ENCODE data around the gene UBXN6. TPM values are rescaled to one million over a fixed set of nuclear protein-coding genes. Genes with fewer than 3 reads are reported as not detected.

The UBXN6 gene
- total RNA-seq, 6 donors from 2014 or later, result 48.1 to 186 (median 111) TPM

DNA sequence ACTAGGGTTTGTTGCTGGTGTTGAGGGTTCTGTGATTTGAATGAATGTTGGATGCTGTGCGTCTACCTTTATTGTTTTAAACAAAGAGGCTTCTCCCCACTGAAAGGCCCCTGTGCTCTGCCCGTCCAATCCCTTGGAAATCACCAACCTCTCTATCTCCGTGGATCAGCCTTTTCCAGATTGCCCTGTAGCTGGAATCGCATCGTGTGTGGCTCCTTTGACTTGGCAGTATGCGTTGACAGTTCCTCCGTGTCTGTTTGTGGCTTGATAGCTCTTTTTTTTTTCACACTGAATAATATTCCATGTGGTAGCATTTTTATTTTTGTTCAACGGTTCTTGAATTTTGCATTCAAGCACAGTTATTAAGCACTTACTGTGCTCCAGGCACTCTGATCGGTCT, 23.2 kb downstream of the UBXN6 start:
- no peak overlapping the region for H3K27ac ChIP-seq
- TF ChIP-seq POLR2A (IDR thresholded peaks at IDR 0.05) (no peak), POLR2AphosphoS5 (IDR thresholded peaks at IDR 0.05) (no peak), EP300 (IDR thresholded peaks at IDR 0.05) (no peak), CTCF (IDR thresholded peaks at IDR 0.05) (no peak)
- DNase-seq (no peak), ATAC-seq (ENCODE audit: low FRiP score in 2 of 2) (no peak)
- H3K36me3 ChIP-seq, result peaks cover 0 to 50% (median 25%) of the 10 kb centered on the region in 4 donors
- H3K4me1 ChIP-seq, result peaks cover 0 to 6% (median under 1%) of the 10 kb centered on the region in 4 donors
- H3K9me3 ChIP-seq, result no peaks in the 10 kb centered on the region
- no peaks in the 10 kb centered on the region for H3K27me3 ChIP-seq
- no peak overlapping the region for H3K4me3 ChIP-seq
- 94 to 98% methylated on average over 9 of the region's 9 CpGs for WGBS, 2 donors

GRCh38 chr19:4432918-4433506, 24.6 kb downstream of the UBXN6 start:
- WGBS, 2 donors, result 93 to 94% methylated on average over 21 to 28 of the region's 28 CpGs
- no peaks in the 10 kb centered on the region for H3K27me3 ChIP-seq
- DNase-seq, result peak in 1 of 2 donors; percentile 66

GRCh38 chr19:4431808-4432674, 25.6 kb downstream of the UBXN6 start:
- peak; percentile 33 to 78 for DNase-seq

More at GRCh38 chr19:4432918-4433506, 24.6 kb downstream of the UBXN6 start:
- Histone ChIP-seq H3K9me3 (no peaks in the 10 kb centered on the region), H3K4me1 (peaks cover 0 to 6% (median 3%) of the 10 kb centered on the region in 4 donors), H3K4me3 (no peak overlapping the region), H3K36me3 (peaks cover 0 to 50% (median 25%) of the 10 kb centered on the region in 4 donors), H3K27ac (no peak overlapping the region)
- no peak for TF ChIP-seq EP300 (IDR thresholded peaks at IDR 0.05)
- no peak for TF ChIP-seq POLR2AphosphoS5 (IDR thresholded peaks at IDR 0.05)
- TF ChIP-seq CTCF (IDR thresholded peaks at IDR 0.05), result no peak
- TF ChIP-seq POLR2A (IDR thresholded peaks at IDR 0.05), result no peak
- ATAC-seq (ENCODE audit: low FRiP score in 2 of 2), result no peak

GRCh38 chr19:4431296-4431695, 26.3 kb downstream of the UBXN6 start:
- Histone ChIP-seq H3K4me1 (peaks cover 0 to 6% (median 3%) of the 10 kb centered on the region in 4 donors), H3K27me3 (no peaks in the 10 kb centered on the region), H3K9me3 (no peaks in the 10 kb centered on the region), H3K36me3 (peaks cover 0 to 50% (median 24%) of the 10 kb centered on the region in 4 donors), H3K27ac (no peak overlapping the region), H3K4me3 (no peak overlapping the region)
- ATAC-seq (ENCODE audit: low FRiP score in 2 of 2) (no peak), DNase-seq (no peak)
- 75 to 80% methylated on average over 9 of the region's 9 CpGs for WGBS, 2 donors
- TF ChIP-seq POLR2A (IDR thresholded peaks at IDR 0.05) (no peak), EP300 (IDR thresholded peaks at IDR 0.05) (no peak), POLR2AphosphoS5 (IDR thresholded peaks at IDR 0.05) (no peak), CTCF (IDR thresholded peaks at IDR 0.05) (no peak)

More at GRCh38 chr19:4431808-4432674, 25.6 kb downstream of the UBXN6 start:
- no peak overlapping the region for H3K27ac ChIP-seq
- H3K9me3 ChIP-seq, result no peaks in the 10 kb centered on the region
- no peak overlapping the region for H3K4me3 ChIP-seq
- no peaks in the 10 kb centered on the region for H3K27me3 ChIP-seq
- TF ChIP-seq CTCF (IDR thresholded peaks at IDR 0.05) (no peak), POLR2AphosphoS5 (IDR thresholded peaks at IDR 0.05) (no peak)
- peak; percentile 21 to 70 for ATAC-seq (ENCODE audit: low FRiP score in 2 of 2)
- H3K36me3 ChIP-seq, result peaks cover 0 to 50% (median 25%) of the 10 kb centered on the region in 4 donors
- WGBS, 2 donors, result 68 to 89% methylated on average over 23 to 26 of the region's 26 CpGs
- H3K4me1 ChIP-seq, result peaks cover 0 to 6% (median 3%) of the 10 kb centered on the region in 4 donors
